Spleen (tissue), 11 donors: ENCODE measurements around the gene INPP4A. TPM values are rescaled to one million over a fixed set of nuclear protein-coding genes. Genes with fewer than 3 reads are reported as not detected.

Source experiments
- DNase-seq: peaks from one replicate; pipeline ENCODE4 v3.0.0-alpha.2; 2020
- H3K27ac ChIP-seq, 8 donors: fragments of 200-600 bp; sonication (generic) in 7 of 8; 1 replicate in 4 of 8; 2 replicates in 4 of 8; pipeline versions ENCODE4 v1.5.0 to v1.8.0; 2016 to 2021; ENCODE audit warnings: inconsistent platforms in 4 of 8, mild to moderate bottlenecking in 4 of 8, moderate library complexity in 1 of 8
- H3K27me3 ChIP-seq, 7 donors: fragments of 200-600 bp; sonication (generic) in 6 of 7; replicated peaks in 1 of 7; 1 replicate in 4 of 7; 2 replicates in 3 of 7; pipeline versions ENCODE4 v1.5.0 to v1.8.0; 2016 to 2021; ENCODE audit warnings: inconsistent platforms in 3 of 7, mild to moderate bottlenecking in 1 of 7
- H3K36me3 ChIP-seq, 6 donors: fragments of 200-600 bp; sonication (generic) in 5 of 6; 1 replicate in 4 of 6; 2 replicates in 2 of 6; pipeline versions ENCODE4 v1.5.0 to v1.8.0; 2016 to 2021; ENCODE audit warnings: inconsistent platforms in 2 of 6
- H3K4me1 ChIP-seq, 6 donors: fragments of 200-600 bp; sonication (generic) in 5 of 6; 1 replicate in 3 of 6; 2 replicates in 3 of 6; pipeline versions ENCODE4 v1.5.0 to v1.8.0; 2016 to 2021; ENCODE audit warnings: inconsistent platforms in 3 of 6
- H3K4me3 ChIP-seq, 8 donors: fragments of 200-600 bp; sonication (generic) in 7 of 8; 1 replicate in 4 of 8; 2 replicates in 4 of 8; pipeline versions ENCODE4 v1.5.0 to v1.8.0; 2016 to 2021; ENCODE audit warnings: inconsistent platforms in 4 of 8, mild to moderate bottlenecking in 4 of 8, moderate library complexity in 2 of 8
- H3K9me3 ChIP-seq, 8 donors: fragments of 200-600 bp; sonication (generic) in 7 of 8; 1 replicate in 4 of 8; 2 replicates in 4 of 8; pipeline versions ENCODE4 v1.5.0 to v1.8.0; 2016 to 2021; ENCODE audit warnings: inconsistent platforms in 4 of 8
- POLR2A ChIP-seq, 3 donors: fragments of 450-650 bp; IDR thresholded peaks; one replicate each; pipeline ENCODE4 v1.5.1; 2017; ENCODE audit warnings: antibody characterized with exemption in 3 of 3, mild to moderate bottlenecking in 1 of 3
- POLR2AphosphoS5 ChIP-seq, 3 donors: sonication (generic); formaldehyde crosslinking; IDR thresholded peaks; one replicate each; pipeline ENCODE4 v1.5.1; 2017; ENCODE audit warnings: antibody characterized with exemption in 3 of 3
- WGBS, 5 donors: extraction: QIAGEN DNeasy Blood & Tissue Kit in 3 of 5; methylation state at CpG; one replicate each; pipeline versions ENCODE4 v1.1.5 to v1.1.7; 2013 to 2018; 5-methylcytosine and 5-hydroxymethylcytosine counted together
- intact Hi-C: fragments of 100-400 bp; cut with DNase I; formaldehyde crosslinking; loops from one replicate; pipeline ENCODE4 v1.15.0; 2023; ENCODE audit warnings: low total_unique reads
- polyA plus RNA-seq, 3 donors: library from polyadenylated mRNA; stranded (reverse); fragments of 200-250 nt; gene quantifications; one replicate each; pipeline ENCODE4 v1.2.1, GENCODE V29; 2013
- total RNA-seq, 7 donors: library from RNA; depleted of rRNA in 3 of 7; stranded (reverse); fragments of >200 nt in 3 of 7; fragmentation: NEBNext Ultra II Directional in 4 of 7; extraction: Animal tissue kit (Norgen Biotek cat#: 25700) in 4 of 7; gene quantifications; one replicate each; pipeline versions ENCODE4 v1.1.0 to v1.2.1, GENCODE V29; 2016 to 2021
- TF ChIP-seq, protein P1 (sequence below), 11 experiments: fragments of 200-600 bp in 7 of 11; fragments of 450-650 bp in 4 of 11; sonication (generic) in 4 of 11; IDR thresholded peaks in 8 of 11; conservative IDR thresholded peaks in 3 of 11; 1 replicate in 7 of 11; 2 replicates in 4 of 11; pipeline versions ENCODE4 v1.4.0 to v1.8.0; 2016 to 2021; ENCODE audit warnings: antibody characterized with exemption in 11 of 11, inconsistent platforms in 4 of 11, mild to moderate bottlenecking in 1 of 11
- donor health status: healthy with polysubstance abuse.
- donor health status: DM: no; HTN: no; CAD: no; lungs with moderate emphysema.
- donor health status: DM: no; HTN: no; CAD: no.
- donor health status: Bipolar disorder and iron deficiency.
- donor health status: healthy.
- donor health status: DM: no; HTN: no; CAD: no.
- donor health status: DM: yes; HTN: yes; CAD: no.

Gene INPP4A
- total and polyA plus RNA-seq, 10 donors = 6.4 to 102 (median 69.2) TPM

DNA sequence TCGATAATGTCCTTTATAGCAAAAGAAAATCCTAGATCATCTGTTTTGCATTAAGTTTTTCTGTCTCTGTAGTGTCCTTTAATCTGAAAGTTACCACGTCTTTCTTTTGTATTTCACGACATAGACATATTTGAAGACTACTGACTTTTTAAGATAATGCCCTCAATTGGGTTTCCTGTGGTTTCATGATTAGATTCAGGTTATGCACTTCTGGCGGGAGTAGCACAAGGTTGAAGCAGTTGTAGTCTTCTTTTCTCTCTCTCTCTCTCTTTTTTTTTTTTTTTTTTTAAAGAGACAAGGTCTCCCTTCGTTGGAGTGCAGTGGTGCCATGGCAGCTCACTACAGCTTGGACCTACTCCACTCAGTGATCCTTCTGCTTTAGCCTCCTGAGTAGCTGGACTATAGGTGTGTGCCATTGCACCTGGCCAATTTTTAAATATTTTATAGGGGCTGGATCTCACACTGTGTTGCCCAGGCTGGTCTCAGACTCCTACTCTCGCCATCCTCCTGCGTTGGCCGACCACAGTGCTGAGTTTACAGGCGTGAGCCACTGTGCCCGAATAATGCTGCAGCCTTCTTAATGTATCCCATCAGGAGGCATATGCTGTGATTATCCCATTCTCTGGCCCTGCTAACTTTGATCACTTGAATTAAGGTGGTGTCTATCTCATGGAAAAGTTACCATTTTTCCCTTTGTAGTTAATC is 3.9 kb downstream of the INPP4A start:
- H3K4me1 ChIP-seq = peaks cover 11 to 92% (median 66%) of the 10 kb centered on the region in 6 donors
- intact Hi-C loops = no loop called here
- no peaks in the 10 kb centered on the region for H3K36me3 ChIP-seq
- no peaks in the 10 kb centered on the region for H3K27me3 ChIP-seq
- TF ChIP-seq POLR2A (IDR thresholded peaks at IDR 0.05) (no peak), POLR2AphosphoS5 (IDR thresholded peaks at IDR 0.05) (no peak)
- TF ChIP-seq, protein P1, sequence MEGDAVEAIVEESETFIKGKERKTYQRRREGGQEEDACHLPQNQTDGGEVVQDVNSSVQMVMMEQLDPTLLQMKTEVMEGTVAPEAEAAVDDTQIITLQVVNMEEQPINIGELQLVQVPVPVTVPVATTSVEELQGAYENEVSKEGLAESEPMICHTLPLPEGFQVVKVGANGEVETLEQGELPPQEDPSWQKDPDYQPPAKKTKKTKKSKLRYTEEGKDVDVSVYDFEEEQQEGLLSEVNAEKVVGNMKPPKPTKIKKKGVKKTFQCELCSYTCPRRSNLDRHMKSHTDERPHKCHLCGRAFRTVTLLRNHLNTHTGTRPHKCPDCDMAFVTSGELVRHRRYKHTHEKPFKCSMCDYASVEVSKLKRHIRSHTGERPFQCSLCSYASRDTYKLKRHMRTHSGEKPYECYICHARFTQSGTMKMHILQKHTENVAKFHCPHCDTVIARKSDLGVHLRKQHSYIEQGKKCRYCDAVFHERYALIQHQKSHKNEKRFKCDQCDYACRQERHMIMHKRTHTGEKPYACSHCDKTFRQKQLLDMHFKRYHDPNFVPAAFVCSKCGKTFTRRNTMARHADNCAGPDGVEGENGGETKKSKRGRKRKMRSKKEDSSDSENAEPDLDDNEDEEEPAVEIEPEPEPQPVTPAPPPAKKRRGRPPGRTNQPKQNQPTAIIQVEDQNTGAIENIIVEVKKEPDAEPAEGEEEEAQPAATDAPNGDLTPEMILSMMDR (IDR thresholded peaks at IDR 0.05 in 8 of 11, conservative IDR thresholded peaks at IDR 0.05 in 3 of 11) = no peak
- DNase-seq = no peak
- peak overlapping the region in 5 of 8 donors; percentile 27 to 93 (median 91) for H3K27ac ChIP-seq
- peak overlapping the region in 1 of 8 donors; percentile 78 for H3K4me3 ChIP-seq
- WGBS, 5 donors = 60 to 68% (median 67%) methylated on average over 10 of the region's 10 CpGs
- H3K9me3 ChIP-seq = no peaks in the 10 kb centered on the region

DNA sequence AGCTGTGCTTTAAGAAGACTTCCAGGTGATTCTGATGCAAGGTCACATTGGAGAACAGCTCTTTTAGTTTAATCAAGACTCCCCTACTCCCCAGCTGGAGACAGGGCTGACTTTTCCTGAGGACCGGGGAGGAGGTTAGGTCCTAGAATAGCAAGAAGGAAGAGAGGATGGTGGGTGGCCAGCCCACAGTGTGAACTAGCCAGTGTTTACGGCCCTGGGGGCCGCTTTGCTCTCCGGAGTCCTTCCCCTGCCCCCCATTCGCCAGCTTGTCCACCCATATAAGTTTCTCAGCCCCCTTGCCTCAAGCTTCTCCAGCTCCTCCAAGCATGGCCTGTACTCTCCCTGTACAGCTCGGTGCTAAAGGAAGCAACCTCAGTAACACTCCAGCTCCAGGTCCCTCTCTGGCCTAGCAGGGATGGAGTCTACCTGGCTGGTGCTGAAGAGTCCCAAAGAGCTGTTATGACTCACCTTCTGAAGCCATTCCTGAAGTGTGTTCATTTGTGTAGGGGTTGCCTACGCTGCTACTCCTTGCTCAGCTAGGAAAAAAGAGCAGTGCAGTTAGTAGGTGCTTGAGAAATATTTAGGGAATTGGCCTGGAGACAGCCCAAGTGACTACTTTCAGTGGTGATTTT is 7.9 kb downstream of the INPP4A start:
- 77 to 91% (median 81%) methylated on average over 7 of the region's 7 CpGs for WGBS, 5 donors
- H3K4me3 ChIP-seq = peak overlapping the region in 1 of 8 donors; percentile 17
- H3K9me3 ChIP-seq = no peaks in the 10 kb centered on the region
- peak; percentile 62 for DNase-seq
- intact Hi-C loops = no loop called here
- H3K27me3 ChIP-seq = no peaks in the 10 kb centered on the region
- peak overlapping the region in 7 of 8 donors; percentile 3 to 87 (median 81) for H3K27ac ChIP-seq
- H3K36me3 ChIP-seq = peaks cover 0 to 5% (median 0%) of the 10 kb centered on the region in 6 donors
- TF ChIP-seq, protein P1 (IDR thresholded peaks at IDR 0.05 in 8 of 11, conservative IDR thresholded peaks at IDR 0.05 in 3 of 11) = no peak
- no peak for TF ChIP-seq POLR2A (IDR thresholded peaks at IDR 0.05)
- no peak for TF ChIP-seq POLR2AphosphoS5 (IDR thresholded peaks at IDR 0.05)
- H3K4me1 ChIP-seq = peaks cover 37 to 99% (median 75%) of the 10 kb centered on the region in 6 donors

DNA sequence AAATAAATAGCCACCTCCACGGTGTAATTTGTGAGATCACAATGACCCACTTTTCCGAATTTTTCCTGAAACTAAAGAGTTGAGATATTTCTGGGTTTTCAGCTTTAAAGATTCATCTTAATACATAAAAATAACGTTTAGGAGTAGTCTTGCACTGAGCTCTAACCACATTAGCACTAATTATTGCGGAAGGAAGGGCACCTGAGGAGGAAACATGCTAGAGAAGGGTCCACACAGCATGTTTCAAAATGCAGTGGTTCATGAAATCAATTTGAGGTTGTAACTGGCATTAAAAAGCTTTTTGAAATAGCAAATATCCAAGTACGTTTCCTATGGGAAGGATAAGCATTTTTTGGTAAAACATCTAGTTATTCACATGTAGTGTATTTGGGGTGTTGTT is 8.4 kb downstream of the INPP4A start:
- H3K4me1 ChIP-seq = peaks cover 37 to 100% (median 77%) of the 10 kb centered on the region in 6 donors
- H3K4me3 ChIP-seq = no peak overlapping the region
- no peak for DNase-seq
- H3K27me3 ChIP-seq = no peaks in the 10 kb centered on the region
- peak overlapping the region in 7 of 8 donors; percentile 3 to 87 (median 81) for H3K27ac ChIP-seq
- no peak for TF ChIP-seq POLR2AphosphoS5 (IDR thresholded peaks at IDR 0.05)
- TF ChIP-seq, protein P1 (IDR thresholded peaks at IDR 0.05 in 8 of 11, conservative IDR thresholded peaks at IDR 0.05 in 3 of 11) = no peak
- TF ChIP-seq POLR2A (IDR thresholded peaks at IDR 0.05) = no peak
- H3K36me3 ChIP-seq = peaks cover 0 to 5% (median 0%) of the 10 kb centered on the region in 6 donors
- no peaks in the 10 kb centered on the region for H3K9me3 ChIP-seq
- WGBS, 5 donors = 39 to 63% (median 48%) methylated on average over 5 of the region's 5 CpGs
- intact Hi-C loops = no loop called here

DNA sequence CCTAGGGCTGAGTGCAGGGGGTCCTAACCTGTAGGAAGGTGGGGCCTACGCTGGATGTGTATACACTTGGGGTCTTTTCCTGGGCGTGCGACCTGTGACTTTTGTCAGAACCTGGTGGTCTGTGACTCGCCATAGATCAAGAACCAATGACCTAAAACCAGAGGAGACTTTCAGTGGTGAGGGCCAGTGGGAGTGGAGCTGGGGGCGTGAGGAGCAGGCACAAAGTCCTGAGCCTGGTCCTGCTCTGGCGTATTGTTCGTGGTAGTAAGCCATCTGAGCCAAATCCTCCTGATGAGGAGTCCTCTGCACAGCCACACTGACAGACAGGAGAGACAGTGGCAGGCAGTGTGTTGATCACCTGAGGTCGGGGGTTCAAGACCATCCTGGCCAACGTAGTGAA is 8.9 kb downstream of the INPP4A start:
- no peak for TF ChIP-seq POLR2AphosphoS5 (IDR thresholded peaks at IDR 0.05)
- TF ChIP-seq, protein P1 (IDR thresholded peaks at IDR 0.05 in 8 of 11, conservative IDR thresholded peaks at IDR 0.05 in 3 of 11) = no peak
- TF ChIP-seq POLR2A (IDR thresholded peaks at IDR 0.05) = no peak
- DNase-seq = peak; percentile 56
- intact Hi-C loops = no loop called here
- Histone ChIP-seq H3K4me3 (no peak overlapping the region), H3K27me3 (no peaks in the 10 kb centered on the region), H3K27ac (peak overlapping the region in 7 of 8 donors; percentile 78 to 87 (median 84)), H3K9me3 (no peaks in the 10 kb centered on the region), H3K36me3 (peaks cover 0 to 5% (median 0%) of the 10 kb centered on the region in 6 donors), H3K4me1 (peaks cover 37 to 100% (median 81%) of the 10 kb centered on the region in 6 donors)
- WGBS, 5 donors = 89 to 93% (median 93%) methylated on average over 9 of the region's 9 CpGs
